ENCODE data around the gene RALGAPA1.

DNA sequence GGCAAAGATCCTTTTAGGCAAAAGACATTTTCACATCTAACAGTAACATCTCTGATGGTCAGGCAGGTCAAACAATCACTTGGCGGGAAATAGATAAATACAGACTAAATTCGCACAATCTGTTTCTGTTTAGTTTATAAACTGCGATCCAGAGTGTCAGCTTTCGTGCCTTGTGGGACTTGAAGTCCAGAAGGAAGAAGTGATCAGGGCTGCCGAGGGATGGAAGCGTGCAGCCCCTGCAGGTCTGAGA, 16.8 kb upstream of the RALGAPA1 start:
- TF ChIP-seq, protein P1, sequence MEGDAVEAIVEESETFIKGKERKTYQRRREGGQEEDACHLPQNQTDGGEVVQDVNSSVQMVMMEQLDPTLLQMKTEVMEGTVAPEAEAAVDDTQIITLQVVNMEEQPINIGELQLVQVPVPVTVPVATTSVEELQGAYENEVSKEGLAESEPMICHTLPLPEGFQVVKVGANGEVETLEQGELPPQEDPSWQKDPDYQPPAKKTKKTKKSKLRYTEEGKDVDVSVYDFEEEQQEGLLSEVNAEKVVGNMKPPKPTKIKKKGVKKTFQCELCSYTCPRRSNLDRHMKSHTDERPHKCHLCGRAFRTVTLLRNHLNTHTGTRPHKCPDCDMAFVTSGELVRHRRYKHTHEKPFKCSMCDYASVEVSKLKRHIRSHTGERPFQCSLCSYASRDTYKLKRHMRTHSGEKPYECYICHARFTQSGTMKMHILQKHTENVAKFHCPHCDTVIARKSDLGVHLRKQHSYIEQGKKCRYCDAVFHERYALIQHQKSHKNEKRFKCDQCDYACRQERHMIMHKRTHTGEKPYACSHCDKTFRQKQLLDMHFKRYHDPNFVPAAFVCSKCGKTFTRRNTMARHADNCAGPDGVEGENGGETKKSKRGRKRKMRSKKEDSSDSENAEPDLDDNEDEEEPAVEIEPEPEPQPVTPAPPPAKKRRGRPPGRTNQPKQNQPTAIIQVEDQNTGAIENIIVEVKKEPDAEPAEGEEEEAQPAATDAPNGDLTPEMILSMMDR (IDR thresholded peaks at IDR 0.05; ENCODE audit: low read length): no peak
- TF ChIP-seq EZH2phosphoT487 (IDR thresholded peaks at IDR 0.05; ENCODE audit: low read length) (no peak), EZH2 (optimal IDR thresholded peaks at IDR 0.05; ENCODE audit: low read depth, low read length) (no peak)

Data from MM.1S (cell line).